Body of pancreas (tissue), 4 donors: Measurements from ENCODE around the gene CAMK2N2. TPM values are rescaled to one million over a fixed set of nuclear protein-coding genes. Genes with fewer than 3 reads are reported as not detected.
"Not testable (repeated sequence)": the region's sequence is repeated elsewhere in the genome, so short reads cannot be mapped to it uniquely, and the experiment has no call there.

Experiments
- ATAC-seq: fragments of 150-250 bp; one replicate; pipeline ENCODE4 v1.9.1; 2016
- DNase-seq, 4 donors: peaks; one replicate each; pipeline ENCODE4 v3.0.0-alpha.2; 2019
- H3K27ac ChIP-seq, 4 donors: fragments of 200-600 bp; sonication (generic); 1 replicate in 3 of 4; 2 replicates in 1 of 4; pipeline versions ENCODE4 v1.5.1 to v1.6.1; 2016 to 2019; ENCODE audit warnings: mild to moderate bottlenecking in 1 of 4, mixed read lengths in 1 of 4, moderate library complexity in 1 of 4
- H3K27me3 ChIP-seq, 2 donors: fragments of 200-600 bp; sonication (generic); one replicate each; pipeline ENCODE4 v1.6.0; 2016; ENCODE audit warnings: mild to moderate bottlenecking in 1 of 2
- H3K36me3 ChIP-seq, 2 donors: fragments of 200-600 bp; sonication (generic); replicated peaks in 1 of 2; 2 replicates each; pipeline ENCODE4 v1.5.1; 2016; ENCODE audit warnings: low read depth in 2 of 2; ENCODE audit not compliant: insufficient read depth in 1 of 2
- H3K4me1 ChIP-seq: fragments of 200-600 bp; sonication (generic); one replicate; pipeline ENCODE4 v1.6.0; 2016
- H3K4me3 ChIP-seq, 2 donors: fragments of 200-600 bp; sonication (generic); 1 replicate in 1 of 2; 2 replicates in 1 of 2; pipeline ENCODE4 v1.5.1; 2016 to 2019
- H3K9me3 ChIP-seq, 3 donors: fragments of 200-600 bp; sonication (generic); 1 replicate in 2 of 3; 2 replicates in 1 of 3; pipeline ENCODE4 v1.5.1; 2016
- POLR2A ChIP-seq, 3 donors: fragments of 450-650 bp; IDR thresholded peaks; one replicate each; pipeline ENCODE4 v1.6.1; 2016; ENCODE audit warnings: antibody characterized with exemption in 3 of 3, mild to moderate bottlenecking in 2 of 3
- WGBS, 2 donors: methylation state at CpG; one replicate each; pipeline ENCODE4 v1.1.5; 2017; 5-methylcytosine and 5-hydroxymethylcytosine counted together
- intact Hi-C: fragments of 100-400 bp; cut with DNase I; formaldehyde crosslinking; loops from one replicate; pipeline ENCODE4 v1.15.1; 2023
- total RNA-seq, 2 donors: library from RNA; depleted of rRNA; stranded (reverse); fragments of >200 nt; gene quantifications; one replicate each; pipeline ENCODE4 v1.1.0, GENCODE V29; 2016
- TF ChIP-seq, protein P1 (sequence below), 7 experiments: fragments of 450-650 bp in 4 of 7; fragments of 200-600 bp in 3 of 7; sonication (generic) in 3 of 7; IDR thresholded peaks; one replicate each; pipeline ENCODE4 v1.5.1; 2016 to 2019; ENCODE audit warnings: antibody characterized with exemption in 7 of 7

Gene CAMK2N2
- total RNA-seq, 2 donors from 2014 or later, result 1.6 to 1.8 TPM

DNA sequence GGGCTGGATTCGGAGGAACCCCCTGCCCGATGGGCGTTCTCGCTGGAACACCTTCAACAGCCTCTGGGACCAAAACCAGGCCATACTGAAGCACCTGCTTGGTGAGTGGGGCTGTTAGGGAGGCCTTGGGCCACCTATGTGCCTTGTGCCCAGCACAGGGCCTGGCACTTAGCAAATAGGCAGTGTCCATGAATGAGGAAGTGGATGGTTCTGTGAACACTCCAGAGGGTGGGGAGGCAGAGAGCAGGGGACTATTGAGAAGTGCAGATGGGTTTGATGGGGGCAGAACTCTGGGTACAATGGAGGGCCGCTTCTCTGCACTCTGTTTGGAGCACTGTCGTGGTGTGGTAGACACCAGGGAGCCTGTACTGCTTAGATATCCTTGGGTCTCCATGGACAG, 16.0 kb upstream of the CAMK2N2 start:
- ATAC-seq (no peak), DNase-seq (no peak)
- WGBS, 2 donors, result 93 to 98% methylated on average over 2 to 6 of the region's 6 CpGs
- no peaks in the 10 kb centered on the region for H3K9me3 ChIP-seq
- TF ChIP-seq, protein P1, sequence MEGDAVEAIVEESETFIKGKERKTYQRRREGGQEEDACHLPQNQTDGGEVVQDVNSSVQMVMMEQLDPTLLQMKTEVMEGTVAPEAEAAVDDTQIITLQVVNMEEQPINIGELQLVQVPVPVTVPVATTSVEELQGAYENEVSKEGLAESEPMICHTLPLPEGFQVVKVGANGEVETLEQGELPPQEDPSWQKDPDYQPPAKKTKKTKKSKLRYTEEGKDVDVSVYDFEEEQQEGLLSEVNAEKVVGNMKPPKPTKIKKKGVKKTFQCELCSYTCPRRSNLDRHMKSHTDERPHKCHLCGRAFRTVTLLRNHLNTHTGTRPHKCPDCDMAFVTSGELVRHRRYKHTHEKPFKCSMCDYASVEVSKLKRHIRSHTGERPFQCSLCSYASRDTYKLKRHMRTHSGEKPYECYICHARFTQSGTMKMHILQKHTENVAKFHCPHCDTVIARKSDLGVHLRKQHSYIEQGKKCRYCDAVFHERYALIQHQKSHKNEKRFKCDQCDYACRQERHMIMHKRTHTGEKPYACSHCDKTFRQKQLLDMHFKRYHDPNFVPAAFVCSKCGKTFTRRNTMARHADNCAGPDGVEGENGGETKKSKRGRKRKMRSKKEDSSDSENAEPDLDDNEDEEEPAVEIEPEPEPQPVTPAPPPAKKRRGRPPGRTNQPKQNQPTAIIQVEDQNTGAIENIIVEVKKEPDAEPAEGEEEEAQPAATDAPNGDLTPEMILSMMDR (IDR thresholded peaks at IDR 0.05), result no peak
- TF ChIP-seq POLR2A (IDR thresholded peaks at IDR 0.05), result no peak
- no peak overlapping the region for H3K4me3 ChIP-seq
- H3K4me1 ChIP-seq, result peaks cover 19% of the 10 kb centered on the region
- H3K27ac ChIP-seq, result peak overlapping the region in 1 of 4 donors; percentile 66
- H3K27me3 ChIP-seq, result no peaks in the 10 kb centered on the region
- no peaks in the 10 kb centered on the region for H3K36me3 ChIP-seq
- intact Hi-C loops, result no loop called here

GRCh38 chr3:184275961-184276910, 14.9 kb upstream of the CAMK2N2 start, which contains the start of gene ECE2:
Gene ECE2 (plus strand): TSS chr3:184276022. CDS start chr3:184276154, 132 bp downstream.
- no peaks in the 10 kb centered on the region for H3K9me3 ChIP-seq
- peaks cover 19% of the 10 kb centered on the region for H3K4me1 ChIP-seq
- no peak within 1 kb of the TSS for H3K4me3 ChIP-seq
- TF ChIP-seq, protein P1 (IDR thresholded peaks at IDR 0.05), result no peak
- peak in 1 of 3 donors; percentile 17 for TF ChIP-seq POLR2A (IDR thresholded peaks at IDR 0.05)
- intact Hi-C loops, result no loop called here
- peak within 1 kb of the TSS in 3 of 4 donors; percentile 66 to 83 (median 80) for H3K27ac ChIP-seq
- 21% methylated on average over 28 of the region's 65 CpGs; no CpG with 5 or more reads in 1 of the 2 donors for WGBS, 2 donors
- peak; percentile 44 to 65 (median 58) for DNase-seq
- peak; percentile 77 for ATAC-seq
- no peaks in the 10 kb centered on the region for H3K27me3 ChIP-seq
- no peaks in the 10 kb centered on the region for H3K36me3 ChIP-seq

DNA sequence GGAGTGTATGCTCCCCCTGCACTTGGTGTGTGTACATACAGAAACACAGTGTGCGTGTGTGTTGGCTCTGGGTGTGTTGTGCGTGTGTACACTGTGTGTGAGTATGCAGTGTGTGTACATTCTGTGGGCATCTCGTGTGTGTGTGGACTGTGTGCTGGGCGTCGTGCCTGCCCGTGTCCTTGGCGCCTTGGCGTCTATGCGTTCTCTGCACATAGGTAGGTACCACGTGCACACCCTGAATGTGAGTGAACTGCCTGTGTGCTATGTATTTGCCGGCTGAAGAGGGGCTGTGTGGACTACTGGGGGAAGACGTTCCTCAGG, 14.0 kb upstream of the CAMK2N2 start:
- DNase-seq (peak in 3 of 4 donors; percentile 27 to 44 (median 33)), ATAC-seq (peak; percentile 45)
- Histone ChIP-seq H3K4me1 (peaks cover 19% of the 10 kb centered on the region), H3K27me3 (no peaks in the 10 kb centered on the region), H3K36me3 (no peaks in the 10 kb centered on the region), H3K27ac (peak overlapping the region in 2 of 4 donors; percentile 80 to 83), H3K9me3 (no peaks in the 10 kb centered on the region), H3K4me3 (no peak overlapping the region)
- WGBS, 2 donors, result 55 to 57% methylated on average over 8 to 12 of the region's 12 CpGs
- intact Hi-C loops, result no loop called here
- TF ChIP-seq, protein P1 (IDR thresholded peaks at IDR 0.05), result no peak
- TF ChIP-seq POLR2A (IDR thresholded peaks at IDR 0.05), result no peak

GRCh38 chr3:184272269-184272668, 10.9 kb upstream of the CAMK2N2 start:
- WGBS, 2 donors, result 65 to 67% methylated on average over 1 of the region's 1 CpG

GRCh38 chr3:184267249-184267648, 5.9 kb upstream of the CAMK2N2 start:
- H3K27ac ChIP-seq, ATAC-seq, H3K27me3 ChIP-seq, H3K4me1 ChIP-seq, DNase-seq, intact Hi-C loops, H3K36me3 ChIP-seq, H3K4me3 ChIP-seq, H3K9me3 ChIP-seq: not testable (repeated sequence)
- WGBS, 2 donors, result 87 to 93% methylated on average over 1 of the region's 1 CpG

More at GRCh38 chr3:184272269-184272668, 10.9 kb upstream of the CAMK2N2 start:
- H3K27ac ChIP-seq, result no peak overlapping the region
- H3K4me1 ChIP-seq, result peaks cover 19% of the 10 kb centered on the region
- no peak for TF ChIP-seq POLR2A (IDR thresholded peaks at IDR 0.05)
- TF ChIP-seq, protein P1 (IDR thresholded peaks at IDR 0.05), result no peak
- H3K27me3 ChIP-seq, result no peaks in the 10 kb centered on the region
- DNase-seq (no peak), ATAC-seq (no peak)
- H3K9me3 ChIP-seq, result no peaks in the 10 kb centered on the region
- H3K36me3 ChIP-seq, result no peaks in the 10 kb centered on the region
- intact Hi-C loops, result no loop called here
- H3K4me3 ChIP-seq, result no peak overlapping the region
